Dermis microvascular lymphatic vessel endothelial cell (primary cell): ENCODE data around the gene KIRREL3. TPM values are rescaled to one million over a fixed set of nuclear protein-coding genes. Genes with fewer than 3 reads are reported as not detected.

Experiments used
- DNase-seq, 2 donors: peaks; one replicate each; pipeline versions ENCODE4 v3.0.0 to v3.0.0-alpha.2; 2010; ENCODE audit warnings: low read depth in 2 of 2
- total RNA-seq: library from RNA; depleted of rRNA; stranded (reverse); fragments of >200 nt; gene quantifications from 2 replicates; pipeline ENCODE4 v1.2.1, GENCODE V29; 2014

KIRREL3 gene
- total RNA-seq, 1 donor from 2014 or later: not detected

GRCh38 chr11:126538071-126538470 lies 462.5 kb downstream of the KIRREL3 start:
- no peak for DNase-seq

- DNase-seq: no peak
These were observed 463.1 kb downstream of the KIRREL3 start for GRCh38 chr11:126537492-126537891.

GRCh38 chr11:126534141-126534805 lies 466.3 kb downstream of the KIRREL3 start:
- DNase-seq: no peak

GRCh38 chr11:126533560-126533959 lies 467.0 kb downstream of the KIRREL3 start:
- no peak for DNase-seq

GRCh38 chr11:126530416-126530815 lies 470.2 kb downstream of the KIRREL3 start:
- no peak for DNase-seq

GRCh38 chr11:126529037-126529436 lies 471.5 kb downstream of the KIRREL3 start:
- DNase-seq: no peak

GRCh38 chr11:126528075-126528474 lies 472.5 kb downstream of the KIRREL3 start:
- DNase-seq: no peak

GRCh38 chr11:126527651-126528050 lies 472.9 kb downstream of the KIRREL3 start:
- DNase-seq: no peak

- DNase-seq: no peak
These were observed 474.1 kb downstream of the KIRREL3 start for GRCh38 chr11:126526471-126526870.

GRCh38 chr11:126525702-126526101 lies 474.9 kb downstream of the KIRREL3 start:
- DNase-seq: no peak

- no peak for DNase-seq
These were observed 475.4 kb downstream of the KIRREL3 start for GRCh38 chr11:126525216-126525615.

- DNase-seq: no peak
These were observed 476.9 kb downstream of the KIRREL3 start for GRCh38 chr11:126523441-126524205.

GRCh38 chr11:126522606-126523005 lies 478.0 kb downstream of the KIRREL3 start:
- DNase-seq: no peak

- DNase-seq: no peak
These were observed 478.4 kb downstream of the KIRREL3 start for GRCh38 chr11:126522152-126522551.

- no peak for DNase-seq
These were observed 479.4 kb downstream of the KIRREL3 start for GRCh38 chr11:126521196-126521595.

GRCh38 chr11:126519764-126520734 lies 480.5 kb downstream of the KIRREL3 start:
- no peak for DNase-seq

GRCh38 chr11:126518972-126519690 lies 481.4 kb downstream of the KIRREL3 start:
- no peak for DNase-seq

GRCh38 chr11:126518071-126518971 lies 482.2 kb downstream of the KIRREL3 start:
- no peak for DNase-seq

- DNase-seq: no peak
These were observed 485.1 kb downstream of the KIRREL3 start for GRCh38 chr11:126515501-126515900.

- DNase-seq: no peak
These were observed 486.4 kb downstream of the KIRREL3 start for GRCh38 chr11:126514061-126514693.
